ENCODE data around the gene EBF4. TPM values are rescaled to one million over a fixed set of nuclear protein-coding genes. Genes with fewer than 3 reads are reported as not detected.
A peak's percentile ranks its signal among the peaks of the same experiment; 100 is the strongest.
"Not testable (repeated sequence)": the region's sequence is repeated elsewhere in the genome, so short reads cannot be mapped to it uniquely, and the experiment has no call there.

EBF4 gene
- polyA plus RNA-seq, 6 donors from 2014 or later: 0.28 TPM; not detected in 5

- DNase-seq (no peak), ATAC-seq (ENCODE audit: low read depth in 2 of 2) (no peak)
- Mint-ChIP-seq H3K4me3 (peak overlapping the region in 1 of 8 donors; percentile 47), H3K27ac (no peak overlapping the region), H3K27me3 (peaks cover 45 to 76% (median 49%) of the 10 kb centered on the region in 3 donors), H3K9me3 (peaks cover 0 to 2% (median 0%) of the 10 kb centered on the region in 7 donors), H3K4me1 (peaks cover 0 to 26% (median 19%) of the 10 kb centered on the region in 3 donors), H3K36me3 (peaks cover 0 to 8% of the 10 kb centered on the region in 2 donors)
Measured at GRCh38 chr20:2687514-2687913, 5.1 kb upstream of the EBF4 start.

GRCh38 chr20:2688041-2688591, 4.5 kb upstream of the EBF4 start:
- H3K4me3 Mint-ChIP-seq: peak overlapping the region in 1 of 8 donors; percentile 47
- ATAC-seq (ENCODE audit: low read depth in 2 of 2) (peak; percentile 43 to 49), DNase-seq (no peak)
- H3K27ac Mint-ChIP-seq: no peak overlapping the region
- peaks cover 0 to 25% (median 19%) of the 10 kb centered on the region in 3 donors for H3K4me1 Mint-ChIP-seq
- peaks cover 45 to 73% (median 49%) of the 10 kb centered on the region in 3 donors for H3K27me3 Mint-ChIP-seq
- peaks cover 0 to 8% of the 10 kb centered on the region in 2 donors for H3K36me3 Mint-ChIP-seq
- H3K9me3 Mint-ChIP-seq: peaks cover 0 to 2% (median 0%) of the 10 kb centered on the region in 7 donors

DNA sequence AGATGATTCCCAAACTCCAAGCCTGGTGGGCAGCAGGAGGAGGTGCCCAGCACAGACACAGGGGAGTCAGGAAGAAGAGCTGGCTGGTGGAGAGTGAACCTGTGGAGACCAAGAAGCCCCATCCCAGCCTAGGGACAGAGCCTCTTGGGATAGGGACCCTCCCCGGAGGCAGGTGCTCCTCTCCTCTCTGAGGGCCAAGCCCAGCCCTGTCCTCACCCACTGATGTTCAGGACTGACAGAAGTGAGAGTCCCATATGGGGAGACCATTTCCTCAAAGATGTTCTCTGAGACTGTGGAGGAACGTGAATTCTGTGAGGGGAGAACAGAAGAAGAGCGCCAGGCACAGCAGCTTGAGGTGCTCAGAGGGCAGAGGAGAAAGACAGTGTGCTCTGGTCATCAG, 2.4 kb upstream of the EBF4 start:
- H3K4me1 Mint-ChIP-seq: peaks cover 0 to 21% (median 19%) of the 10 kb centered on the region in 3 donors
- peaks cover 0 to 2% (median 0%) of the 10 kb centered on the region in 7 donors for H3K9me3 Mint-ChIP-seq
- H3K36me3 Mint-ChIP-seq: peaks cover 0 to 8% of the 10 kb centered on the region in 2 donors
- peaks cover 51 to 83% (median 57%) of the 10 kb centered on the region in 3 donors for H3K27me3 Mint-ChIP-seq
- H3K4me3 Mint-ChIP-seq: peak overlapping the region in 3 of 8 donors; percentile 36 to 92 (median 63)
- DNase-seq: no peak
- H3K27ac Mint-ChIP-seq: peak overlapping the region in 2 of 6 donors; percentile 12 to 27
- no peak for ATAC-seq (ENCODE audit: low read depth in 2 of 2)

DNA sequence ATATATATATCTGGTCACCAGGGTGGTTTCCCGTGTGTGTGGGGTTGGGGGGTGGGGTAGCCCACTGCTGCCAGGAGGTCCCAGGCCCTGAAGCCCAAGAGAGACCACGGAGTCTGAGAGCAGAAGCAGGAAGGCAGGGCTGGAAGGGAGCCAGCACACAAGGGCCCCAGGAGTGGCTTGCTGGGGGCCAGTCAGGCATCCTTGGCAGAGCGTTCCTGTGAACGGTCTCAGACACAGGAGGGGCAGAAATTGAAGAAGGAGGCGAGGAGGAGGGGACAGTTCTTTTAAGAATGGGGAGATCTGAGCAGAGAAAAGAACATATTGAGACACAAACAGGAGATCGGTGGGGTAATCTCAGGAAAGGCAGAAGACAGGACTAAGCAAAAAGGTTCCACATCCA, 1.9 kb upstream of the EBF4 start:
- ATAC-seq (ENCODE audit: low read depth in 2 of 2): no peak
- Mint-ChIP-seq H3K27ac (peak overlapping the region in 3 of 6 donors; percentile 27 to 87 (median 50)), H3K9me3 (peaks cover 0 to 2% (median 0%) of the 10 kb centered on the region in 7 donors), H3K27me3 (peaks cover 54 to 83% (median 62%) of the 10 kb centered on the region in 3 donors), H3K4me1 (peaks cover 0 to 21% (median 19%) of the 10 kb centered on the region in 3 donors), H3K36me3 (peaks cover 0 to 8% of the 10 kb centered on the region in 2 donors), H3K4me3 (peak overlapping the region; percentile 84 to 97 (median 92))
- no peak for DNase-seq

DNA sequence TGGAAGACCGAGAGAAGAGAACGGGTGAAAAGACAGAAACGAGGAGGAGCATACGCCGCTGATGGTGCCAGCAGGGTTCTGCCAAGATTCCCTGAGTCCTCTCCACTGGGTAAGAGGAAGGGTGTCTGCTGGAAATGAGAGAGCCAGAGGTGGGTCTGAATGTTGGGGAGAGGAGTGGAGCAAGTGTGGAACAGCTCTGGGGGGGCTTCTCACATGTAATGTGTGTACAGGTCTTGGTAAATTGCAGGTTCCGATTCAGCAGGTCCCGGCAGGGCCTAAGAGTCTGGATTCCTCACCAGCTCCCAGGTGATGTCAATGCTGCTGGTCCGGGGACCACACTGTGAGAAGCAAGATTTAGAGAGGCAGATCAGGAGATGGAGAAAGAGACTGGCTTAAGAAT, 1.5 kb upstream of the EBF4 start:
- H3K27me3 Mint-ChIP-seq: peaks cover 58 to 83% (median 66%) of the 10 kb centered on the region in 3 donors
- ATAC-seq (ENCODE audit: low read depth in 2 of 2) (no peak), DNase-seq (no peak)
- peaks cover 0 to 8% of the 10 kb centered on the region in 2 donors for H3K36me3 Mint-ChIP-seq
- H3K4me1 Mint-ChIP-seq: peaks cover 0 to 21% (median 19%) of the 10 kb centered on the region in 3 donors
- peak overlapping the region; percentile 88 to 97 (median 92) for H3K4me3 Mint-ChIP-seq
- H3K9me3 Mint-ChIP-seq: peaks cover 0 to 2% (median 0%) of the 10 kb centered on the region in 7 donors
- H3K27ac Mint-ChIP-seq: peak overlapping the region in 4 of 6 donors; percentile 44 to 87 (median 52)

DNA sequence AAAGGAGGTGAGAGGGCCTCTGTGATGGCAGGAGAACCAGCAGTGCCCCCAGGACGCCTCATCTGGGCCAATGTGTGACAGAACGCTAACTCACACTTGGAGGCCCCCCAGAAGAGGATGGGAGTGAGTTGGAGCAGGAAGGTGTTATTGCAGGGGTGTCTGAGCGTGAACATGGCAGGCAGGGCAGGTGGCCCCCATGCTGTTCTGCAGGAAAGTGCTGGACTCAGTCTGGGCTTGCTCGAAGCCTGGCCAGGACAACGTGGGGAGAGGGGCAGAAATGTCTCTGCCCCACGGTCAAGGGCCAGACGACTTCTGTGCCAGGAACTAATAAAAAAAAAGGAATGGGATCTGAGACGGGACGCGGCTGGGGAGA, 931 bp upstream of the EBF4 start:
- Mint-ChIP-seq H3K9me3 (peaks cover 0 to 2% (median 0%) of the 10 kb centered on the region in 7 donors), H3K4me3 (peak overlapping the region; percentile 88 to 97 (median 92)), H3K27me3 (peaks cover 63 to 83% (median 72%) of the 10 kb centered on the region in 3 donors), H3K36me3 (peaks cover 0 to 8% of the 10 kb centered on the region in 2 donors), H3K4me1 (peaks cover 0 to 21% (median 19%) of the 10 kb centered on the region in 3 donors), H3K27ac (peak overlapping the region in 4 of 6 donors; percentile 44 to 96 (median 84))
- no peak for DNase-seq
- ATAC-seq (ENCODE audit: low read depth in 2 of 2): no peak

- H3K27ac Mint-ChIP-seq: no peak overlapping the region
- ATAC-seq (ENCODE audit: low read depth in 2 of 2) (peak; percentile 18 to 29), DNase-seq (no peak)
- H3K27me3 Mint-ChIP-seq: peaks cover 56 to 77% (median 72%) of the 10 kb centered on the region in 3 donors
- H3K4me1 Mint-ChIP-seq: peaks cover 0 to 19% (median 16%) of the 10 kb centered on the region in 3 donors
- peak overlapping the region in 1 of 8 donors; percentile 50 for H3K4me3 Mint-ChIP-seq
- H3K9me3 Mint-ChIP-seq: peaks cover 0 to 2% (median 0%) of the 10 kb centered on the region in 7 donors
- peaks cover 0 to 8% of the 10 kb centered on the region in 2 donors for H3K36me3 Mint-ChIP-seq
Measured at GRCh38 chr20:2692886-2693285, 306 bp downstream of the EBF4 start.

GRCh38 chr20:2693286-2694007, 867 bp downstream of the EBF4 start:
- Mint-ChIP-seq H3K27ac (no peak overlapping the region), H3K36me3 (peaks cover 0 to 8% of the 10 kb centered on the region in 2 donors), H3K4me1 (peaks cover 0 to 15% (median 14%) of the 10 kb centered on the region in 3 donors), H3K4me3 (peak overlapping the region in 5 of 8 donors; percentile 2 to 81 (median 30)), H3K27me3 (peaks cover 53 to 76% (median 71%) of the 10 kb centered on the region in 3 donors), H3K9me3 (peaks cover 0 to 2% (median 0%) of the 10 kb centered on the region in 7 donors)
- DNase-seq (peak; percentile 35), ATAC-seq (ENCODE audit: low read depth in 2 of 2) (peak; percentile 60 to 63)

GRCh38 chr20:2694008-2694471, 1.5 kb downstream of the EBF4 start:
- H3K4me1 Mint-ChIP-seq: peaks cover 0 to 15% (median 14%) of the 10 kb centered on the region in 3 donors
- peak overlapping the region in 5 of 8 donors; percentile 2 to 81 (median 30) for H3K4me3 Mint-ChIP-seq
- H3K27me3 Mint-ChIP-seq: peaks cover 56 to 78% (median 74%) of the 10 kb centered on the region in 3 donors
- H3K36me3 Mint-ChIP-seq: peaks cover 0 to 8% of the 10 kb centered on the region in 2 donors
- DNase-seq (no peak), ATAC-seq (ENCODE audit: low read depth in 2 of 2) (no peak)
- peaks cover 0 to 2% (median 0%) of the 10 kb centered on the region in 7 donors for H3K9me3 Mint-ChIP-seq
- H3K27ac Mint-ChIP-seq: peak overlapping the region in 1 of 6 donors; percentile 65

DNA sequence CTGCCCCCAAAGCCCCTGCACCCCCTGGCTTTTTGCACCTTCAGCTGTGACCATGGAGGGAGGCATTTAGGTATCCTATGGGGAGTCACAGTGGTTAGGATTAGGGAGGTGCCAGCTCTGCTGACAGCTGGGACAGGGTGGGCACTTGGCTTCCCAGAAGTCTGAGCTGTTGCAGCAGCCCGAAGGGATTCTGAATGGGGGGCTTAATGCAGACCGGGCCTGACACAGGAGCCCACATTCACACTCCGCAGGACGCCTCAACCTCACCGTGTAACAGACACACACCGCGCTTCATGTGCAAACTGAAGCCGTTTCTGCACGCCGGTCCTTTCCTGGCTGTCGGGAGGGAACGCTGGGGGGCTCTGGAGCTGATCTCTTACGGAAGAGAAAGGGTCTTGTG, 1.9 kb downstream of the EBF4 start:
- peaks cover 0 to 15% (median 14%) of the 10 kb centered on the region in 3 donors for H3K4me1 Mint-ChIP-seq
- ATAC-seq (ENCODE audit: low read depth in 2 of 2): no peak
- H3K27ac Mint-ChIP-seq: no peak overlapping the region
- peaks cover 0 to 8% of the 10 kb centered on the region in 2 donors for H3K36me3 Mint-ChIP-seq
- H3K27me3 Mint-ChIP-seq: peaks cover 57 to 75% (median 71%) of the 10 kb centered on the region in 3 donors
- peaks cover 0 to 1% (median 0%) of the 10 kb centered on the region in 7 donors for H3K9me3 Mint-ChIP-seq
- H3K4me3 Mint-ChIP-seq: peak overlapping the region in 7 of 8 donors; percentile 30 to 87 (median 75)
- no peak for DNase-seq

DNA sequence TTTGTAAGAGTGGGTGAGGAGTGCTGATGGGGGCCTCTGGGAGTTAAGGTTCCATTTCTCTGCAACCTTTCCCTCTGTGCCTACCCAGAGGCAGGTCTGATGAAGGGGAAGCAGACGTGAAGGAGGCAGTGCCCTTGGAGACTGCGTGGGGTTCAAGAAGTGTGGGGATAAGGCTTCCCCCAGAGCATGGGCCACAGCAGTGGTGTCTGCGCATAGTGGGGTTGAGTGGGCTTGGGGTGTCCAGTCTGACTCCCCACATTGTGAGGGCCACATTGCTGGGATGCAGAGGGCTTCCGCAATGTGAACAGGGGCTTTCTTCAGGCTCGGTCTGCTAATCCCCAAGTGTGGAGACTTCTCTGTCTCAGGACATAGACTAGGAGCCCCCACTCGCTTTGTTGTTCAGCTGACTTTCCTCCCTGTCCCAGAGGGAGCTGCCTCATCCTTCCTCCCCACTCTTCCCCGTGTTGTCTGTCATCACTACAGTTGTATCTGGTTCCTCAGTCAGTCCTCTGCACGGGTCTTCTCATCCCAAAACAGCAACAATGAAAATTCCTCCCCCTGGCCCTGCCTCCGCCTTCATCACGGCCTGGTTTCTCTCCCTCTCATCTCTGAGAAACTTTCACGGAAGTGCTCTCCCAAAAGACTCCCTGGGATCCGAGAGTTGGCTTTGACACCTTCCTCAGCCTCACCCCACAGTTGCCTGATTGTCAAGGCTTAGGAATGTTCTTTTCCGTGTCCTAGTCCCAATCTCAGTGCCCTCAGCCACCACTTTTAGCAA, 2.8 kb downstream of the EBF4 start:
- peaks cover 0 to 8% of the 10 kb centered on the region in 2 donors for H3K36me3 Mint-ChIP-seq
- H3K27me3 Mint-ChIP-seq: peaks cover 53 to 72% (median 68%) of the 10 kb centered on the region in 3 donors
- peak overlapping the region in 5 of 8 donors; percentile 30 to 87 (median 75) for H3K4me3 Mint-ChIP-seq
- DNase-seq: no peak
- H3K9me3 Mint-ChIP-seq: peaks cover 0 to 1% (median 0%) of the 10 kb centered on the region in 7 donors
- peak overlapping the region in 1 of 6 donors; percentile 78 for H3K27ac Mint-ChIP-seq
- peaks cover 0 to 15% (median 14%) of the 10 kb centered on the region in 3 donors for H3K4me1 Mint-ChIP-seq
- ATAC-seq (ENCODE audit: low read depth in 2 of 2): no peak

- Mint-ChIP-seq H3K4me1 (peaks cover 0 to 11% (median 11%) of the 10 kb centered on the region in 3 donors), H3K4me3 (peak overlapping the region in 2 of 8 donors; percentile 3 to 82), H3K27me3 (peaks cover 47 to 72% (median 68%) of the 10 kb centered on the region in 3 donors)
- not testable (repeated sequence) for DNase-seq; H3K27ac Mint-ChIP-seq; H3K9me3 Mint-ChIP-seq; ATAC-seq (ENCODE audit: low read depth in 2 of 2); H3K36me3 Mint-ChIP-seq
Measured at GRCh38 chr20:2695984-2696525, 3.5 kb downstream of the EBF4 start.
